GM19351 (cell line): Measurements from ENCODE around the gene INAFM1.
"Not testable (repeated sequence)": the region's sequence is repeated elsewhere in the genome, so short reads cannot be mapped to it uniquely, and the experiment has no call there.

Experiments used
- ATAC-seq: cut with Tn5 transposase; IDR thresholded peaks from one replicate; pipeline ENCODE4 v1.9.1; 2021; ENCODE audit warnings: mild to moderate bottlenecking, moderate library complexity; ENCODE audit not compliant: unreplicated experiment

INAFM1 gene

GRCh38 chr19:47240996-47241918 lies 33.4 kb upstream of the INAFM1 start:
- ATAC-seq, result no peak

GRCh38 chr19:47241919-47242577 lies 32.6 kb upstream of the INAFM1 start:
- no peak for ATAC-seq

- no peak for ATAC-seq
These were observed 31.3 kb upstream of the INAFM1 start for GRCh38 chr19:47243364-47243775.

GRCh38 chr19:47243776-47244547 lies 30.7 kb upstream of the INAFM1 start:
- ATAC-seq, result peak; percentile 64

GRCh38 chr19:47247308-47247990 lies 27.2 kb upstream of the INAFM1 start:
- no peak for ATAC-seq

GRCh38 chr19:47253016-47253415 lies 21.7 kb upstream of the INAFM1 start:
- not testable (repeated sequence) for ATAC-seq

- no peak for ATAC-seq
These were observed 21.2 kb upstream of the INAFM1 start for GRCh38 chr19:47253467-47253881.

- no peak for ATAC-seq
These were observed 20.7 kb upstream of the INAFM1 start for GRCh38 chr19:47253970-47254369.

GRCh38 chr19:47255879-47256692 lies 18.6 kb upstream of the INAFM1 start, which contains the start of gene CCDC9:
Gene CCDC9, plus strand, starts transcription at chr19:47256525. Its CDS starts 1,876 bp downstream, at chr19:47258401.
- ATAC-seq, result peak; percentile 53

- peak; percentile 76 for ATAC-seq
These were observed 17.8 kb upstream of the INAFM1 start for GRCh38 chr19:47256693-47257410.

- ATAC-seq, result no peak
These were observed 17.1 kb upstream of the INAFM1 start for GRCh38 chr19:47257411-47258169.

GRCh38 chr19:47258434-47258833 lies 16.3 kb upstream of the INAFM1 start:
- ATAC-seq, result no peak

- no peak for ATAC-seq
These were observed 15.7 kb upstream of the INAFM1 start for GRCh38 chr19:47258895-47259555.

- no peak for ATAC-seq
These were observed 14.2 kb upstream of the INAFM1 start for GRCh38 chr19:47260476-47260875.

- ATAC-seq, result peak; percentile 80
These were observed 12.5 kb upstream of the INAFM1 start for GRCh38 chr19:47261946-47262793.

GRCh38 chr19:47264629-47265028 lies 10.1 kb upstream of the INAFM1 start:
- ATAC-seq, result no peak

GRCh38 chr19:47266401-47266941 lies 8.2 kb upstream of the INAFM1 start:
- no peak for ATAC-seq
